Esophagus muscularis mucosa (tissue), 4 donors: Measurements from ENCODE around the gene PLEKHD1. TPM values are rescaled to one million over a fixed set of nuclear protein-coding genes. Genes with fewer than 3 reads are reported as not detected.
A peak's percentile ranks its signal among the peaks of the same experiment; 100 is the strongest.

Source experiments
- DNase-seq: peaks from one replicate; pipeline ENCODE4 v3.0.0-alpha.2; 2017; ENCODE audit errors: extremely low spot score
- H3K27ac ChIP-seq, 4 donors: fragments of 200-600 bp; sonication (generic); replicated peaks in 1 of 4; 1 replicate in 3 of 4; 2 replicates in 1 of 4; pipeline ENCODE4 v1.5.1; 2016 to 2019; ENCODE audit warnings: mild to moderate bottlenecking in 1 of 4
- H3K27me3 ChIP-seq, 4 donors: fragments of 200-600 bp; sonication (generic); one replicate each; pipeline versions ENCODE4 v1.5.1 to v1.6.0; 2016 to 2019
- H3K36me3 ChIP-seq, 4 donors: fragments of 200-600 bp; sonication (generic); one replicate each; pipeline ENCODE4 v1.5.1; 2016 to 2019
- H3K4me1 ChIP-seq, 4 donors: fragments of 200-600 bp; sonication (generic); one replicate each; pipeline ENCODE4 v1.5.1; 2016 to 2019
- H3K4me3 ChIP-seq, 4 donors: fragments of 200-600 bp; sonication (generic); 1 replicate in 2 of 4; 2 replicates in 2 of 4; pipeline ENCODE4 v1.5.1; 2016 to 2019; ENCODE audit warnings: mild to moderate bottlenecking in 4 of 4, moderate library complexity in 1 of 4
- H3K9me3 ChIP-seq, 4 donors: fragments of 200-600 bp; sonication (generic); 1 replicate in 3 of 4; 2 replicates in 1 of 4; pipeline ENCODE4 v1.5.1; 2016 to 2019
- CTCF ChIP-seq, 3 experiments: fragments of 200-600 bp in 2 of 3; fragments of 450-650 bp in 1 of 3; sonication (generic) in 2 of 3; IDR thresholded peaks; one replicate each; pipeline ENCODE4 v1.5.1; 2017 to 2019; ENCODE audit warnings: antibody characterized with exemption in 3 of 3, mild to moderate bottlenecking in 2 of 3, moderate library complexity in 1 of 3
- EP300 ChIP-seq: sonication (generic); formaldehyde crosslinking; IDR thresholded peaks from one replicate; pipeline ENCODE4 v1.6.1; 2017; ENCODE audit warnings: antibody characterized with exemption
- POLR2A ChIP-seq: fragments of 450-650 bp; IDR thresholded peaks from one replicate; pipeline ENCODE4 v1.6.1; 2017; ENCODE audit warnings: antibody characterized with exemption, moderate library complexity, mild to moderate bottlenecking, low read depth
- POLR2AphosphoS5 ChIP-seq, 2 donors: sonication (generic); formaldehyde crosslinking; IDR thresholded peaks; one replicate each; pipeline ENCODE4 v1.6.1; 2017; ENCODE audit warnings: antibody characterized with exemption in 2 of 2
- WGBS: methylation state at CpG from one replicate; pipeline ENCODE4 v1.1.5; 2018; 5-methylcytosine and 5-hydroxymethylcytosine counted together
- intact Hi-C: fragments of 100-400 bp; cut with DNase I; formaldehyde crosslinking; loops from one replicate; pipeline ENCODE4 v1.15.1; 2023
- total RNA-seq, 4 donors: library from RNA; depleted of rRNA; stranded (reverse); fragments of >200 nt; gene quantifications; one replicate each; pipeline versions ENCODE4 v1.1.0 to v1.2.1, GENCODE V29; 2016

The PLEKHD1 gene
- total RNA-seq, 4 donors from 2014 or later: 0.17 TPM; not detected in 3

DNA sequence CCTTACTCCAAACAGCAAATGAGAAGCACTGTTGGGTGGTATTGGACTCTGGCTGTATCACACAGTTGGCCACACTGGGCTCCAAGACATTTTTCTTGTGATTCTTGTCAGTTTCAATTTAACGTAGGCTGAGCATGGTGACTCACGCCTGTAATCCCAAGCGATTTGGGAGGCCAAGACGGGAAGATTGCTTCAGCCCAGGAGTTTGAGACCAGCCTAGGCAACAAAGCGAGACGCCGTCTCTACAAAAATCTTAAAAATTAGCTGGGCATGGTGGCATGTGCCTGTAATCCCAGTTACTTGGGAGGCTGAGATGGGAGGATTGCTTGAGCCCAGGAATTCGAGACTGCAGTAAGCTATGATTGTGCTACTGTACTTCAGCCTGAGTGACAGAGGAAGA is 35.3 kb upstream of the PLEKHD1 start:
- TF ChIP-seq EP300 (no peak), POLR2AphosphoS5 (IDR thresholded peaks at IDR 0.05) (no peak), POLR2A (no peak), CTCF (IDR thresholded peaks at IDR 0.05) (no peak)
- Histone ChIP-seq H3K4me3 (no peak overlapping the region), H3K27me3 (no peaks in the 10 kb centered on the region), H3K36me3 (peaks cover 0 to 22% (median 12%) of the 10 kb centered on the region in 4 donors), H3K27ac (no peak overlapping the region), H3K4me1 (no peaks in the 10 kb centered on the region), H3K9me3 (no peaks in the 10 kb centered on the region)
- intact Hi-C loops: no loop called here
- 96% methylated on average over 8 of the region's 8 CpGs for WGBS
- DNase-seq: no peak

GRCh38 chr14:69451941-69452340 is 32.6 kb upstream of the PLEKHD1 start:
- TF ChIP-seq EP300 (no peak), POLR2A (no peak), POLR2AphosphoS5 (IDR thresholded peaks at IDR 0.05) (no peak), CTCF (IDR thresholded peaks at IDR 0.05) (no peak)
- DNase-seq: no peak
- no peak overlapping the region for H3K27ac ChIP-seq
- intact Hi-C loops: no loop called here
- no peaks in the 10 kb centered on the region for H3K4me1 ChIP-seq
- WGBS: 97% methylated on average over 2 of the region's 2 CpGs
- no peaks in the 10 kb centered on the region for H3K27me3 ChIP-seq
- H3K9me3 ChIP-seq: no peaks in the 10 kb centered on the region
- H3K36me3 ChIP-seq: peaks cover 15 to 46% (median 25%) of the 10 kb centered on the region in 4 donors
- no peak overlapping the region for H3K4me3 ChIP-seq

- Histone ChIP-seq H3K27me3 (no peaks in the 10 kb centered on the region), H3K9me3 (no peaks in the 10 kb centered on the region), H3K4me1 (no peaks in the 10 kb centered on the region), H3K36me3 (peaks cover 15 to 80% (median 51%) of the 10 kb centered on the region in 4 donors), H3K4me3 (no peak overlapping the region), H3K27ac (no peak overlapping the region)
- intact Hi-C loops: no loop called here
- TF ChIP-seq POLR2A (no peak), POLR2AphosphoS5 (IDR thresholded peaks at IDR 0.05) (no peak), CTCF (IDR thresholded peaks at IDR 0.05) (no peak), EP300 (no peak)
- 91% methylated on average over 11 of the region's 11 CpGs for WGBS
- no peak for DNase-seq
Observed at GRCh38 chr14:69458350-69458749, 26.2 kb upstream of the PLEKHD1 start.

- no peaks in the 10 kb centered on the region for H3K9me3 ChIP-seq
- H3K27ac ChIP-seq: no peak overlapping the region
- 76% methylated on average over 1 of the region's 1 CpG for WGBS
- no peaks in the 10 kb centered on the region for H3K27me3 ChIP-seq
- DNase-seq: no peak
- TF ChIP-seq POLR2A (no peak), EP300 (no peak)
- peaks cover 15 to 73% (median 49%) of the 10 kb centered on the region in 4 donors for H3K36me3 ChIP-seq
- intact Hi-C loops: no loop called here
- no peaks in the 10 kb centered on the region for H3K4me1 ChIP-seq
- no peak overlapping the region for H3K4me3 ChIP-seq
Observed at GRCh38 chr14:69459122-69459521, 25.4 kb upstream of the PLEKHD1 start.

GRCh38 chr14:69460093-69460701 is 24.3 kb upstream of the PLEKHD1 start:
- DNase-seq: no peak
- TF ChIP-seq POLR2AphosphoS5 (IDR thresholded peaks at IDR 0.05) (peak in 1 of 2 donors; percentile 43), EP300 (no peak), CTCF (IDR thresholded peaks at IDR 0.05) (peak; percentile 72 to 83 (median 75))
- Histone ChIP-seq H3K4me1 (no peaks in the 10 kb centered on the region), H3K9me3 (no peaks in the 10 kb centered on the region), H3K36me3 (peaks cover 15 to 62% (median 44%) of the 10 kb centered on the region in 4 donors), H3K4me3 (no peak overlapping the region), H3K27me3 (no peaks in the 10 kb centered on the region), H3K27ac (no peak overlapping the region)
- 26% methylated on average over 4 of the region's 4 CpGs for WGBS
- intact Hi-C loops: loop anchor here (5.0 to 10.0 kb wide), 2 partner anchors 218 to 335 kb away; no protein-coding TSS in a partner anchor
